Activated T-helper 1 cell treated with anti-CD3 and anti-CD28 coated beads, Interleukin-12 subunit alpha, Interleukin-12 subunit beta, Interleukin-2, Interleukin-4 antibody, amounts not matched to agents 30 ng/mL and 10 ng/mL and 1 ng/mL, durations not matched to agents 14 hours and 24 hours and 36 hours (primary cell): ENCODE measurements around the gene SLC22A12. TPM values are rescaled to one million over a fixed set of nuclear protein-coding genes. Genes with fewer than 3 reads are reported as not detected.

ENCODE experiments used
- DNase-seq: peaks from one replicate; pipeline ENCODE4 v3.0.0; 2021; ENCODE audit warnings: low spot score
- H3K27ac Mint-ChIP-seq: one replicate; pipeline ENCODE4 v1.8.0; 2021; ENCODE audit warnings: mild to moderate bottlenecking, mixed read lengths
- H3K27me3 Mint-ChIP-seq: one replicate; pipeline ENCODE4 v1.8.0; 2022; ENCODE audit warnings: mild to moderate bottlenecking, moderate library complexity, mixed read lengths; ENCODE audit not compliant: insufficient read depth
- H3K36me3 Mint-ChIP-seq: one replicate; pipeline ENCODE4 v1.8.0; 2021; ENCODE audit warnings: low read depth, mixed read lengths
- H3K4me1 Mint-ChIP-seq: one replicate; pipeline ENCODE4 v1.8.0; 2021; ENCODE audit warnings: low read depth, mixed read lengths
- H3K4me3 Mint-ChIP-seq: one replicate; pipeline ENCODE4 v1.8.0; 2021; ENCODE audit warnings: mild to moderate bottlenecking, moderate library complexity, mixed read lengths
- H3K9me3 Mint-ChIP-seq: one replicate; pipeline ENCODE4 v1.8.0; 2021; ENCODE audit warnings: mixed read lengths
- intact Hi-C: fragments of 100-400 bp; cut with micrococcal nuclease; formaldehyde crosslinking; loops from one replicate; pipeline ENCODE4 v1.15.1; 2024
- total RNA-seq: library from RNA; stranded (reverse); gene quantifications from 2 replicates; pipeline ENCODE4 v1.2.3, GENCODE V29; 2022

SLC22A12 gene
- total RNA-seq, 1 donor from 2014 or later = not detected

DNA sequence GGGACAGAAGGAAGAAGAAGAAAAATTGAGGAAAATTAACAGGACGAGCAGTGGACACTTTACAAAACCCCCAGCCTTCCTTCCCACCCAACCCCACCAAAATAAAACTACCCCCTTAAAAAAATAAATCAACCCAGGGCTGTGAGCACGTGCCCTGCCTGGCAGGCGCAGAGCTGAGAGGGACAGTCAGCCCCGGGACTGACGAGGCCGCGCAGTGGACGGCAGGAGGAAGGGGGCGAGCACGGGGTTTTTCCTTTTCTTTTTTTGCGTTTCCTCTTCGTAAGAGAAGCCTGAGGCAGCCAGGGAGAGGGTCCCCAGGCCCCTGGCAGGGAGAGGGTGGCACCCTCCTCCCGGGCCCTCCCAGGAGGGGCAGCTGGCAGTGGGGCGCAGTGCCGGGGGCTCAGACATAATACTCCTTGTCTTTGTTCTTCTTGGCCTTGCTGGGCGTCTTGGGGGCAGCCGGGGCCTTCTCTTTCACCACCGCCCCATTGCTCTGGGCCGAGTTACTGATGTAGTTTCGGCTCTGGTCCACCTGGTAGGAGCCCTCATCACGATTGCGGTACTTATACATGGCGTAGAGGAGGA lies 15.9 kb downstream of the SLC22A12 start:
- intact Hi-C loops = no loop called here
- Mint-ChIP-seq H3K27ac (no peak overlapping the region), H3K4me1 (peaks cover 5% of the 10 kb centered on the region), H3K4me3 (no peak overlapping the region), H3K27me3 (no peaks in the 10 kb centered on the region), H3K36me3 (no peaks in the 10 kb centered on the region), H3K9me3 (no peaks in the 10 kb centered on the region)
- DNase-seq = no peak

DNA sequence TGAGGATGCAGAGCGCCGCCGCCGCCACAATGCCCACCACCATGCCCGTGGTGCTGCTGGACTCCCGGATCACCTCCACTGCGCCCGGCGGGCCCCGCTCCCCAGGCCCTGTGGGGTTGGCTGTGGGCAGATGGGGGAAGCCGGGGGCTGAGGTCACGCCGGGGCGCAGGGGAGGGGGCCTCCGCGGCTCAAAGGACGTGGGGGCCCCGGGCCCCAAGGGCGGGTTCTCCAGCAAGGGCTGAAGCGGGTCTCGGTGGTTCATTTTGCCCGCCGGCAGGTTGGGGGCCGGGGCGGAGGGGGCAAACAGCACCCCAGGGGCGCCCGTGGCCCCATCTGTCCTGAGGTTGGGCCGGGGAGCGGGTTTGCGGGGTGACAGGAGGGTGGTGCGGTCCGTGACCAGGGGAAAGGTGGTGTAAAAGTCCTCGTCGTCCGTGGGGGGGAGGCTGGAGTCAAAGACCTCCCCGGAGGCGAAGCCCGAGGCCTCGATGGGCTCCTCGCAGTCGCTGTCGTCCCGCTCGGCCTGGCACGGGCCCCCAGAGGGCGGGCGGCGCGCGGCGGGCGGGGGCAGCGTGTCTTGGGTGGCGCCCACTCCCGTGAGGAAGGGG lies 16.5 kb downstream of the SLC22A12 start:
- intact Hi-C loops = no loop called here
- H3K4me3 Mint-ChIP-seq = no peak overlapping the region
- no peaks in the 10 kb centered on the region for H3K36me3 Mint-ChIP-seq
- no peaks in the 10 kb centered on the region for H3K9me3 Mint-ChIP-seq
- no peak for DNase-seq
- no peaks in the 10 kb centered on the region for H3K27me3 Mint-ChIP-seq
- H3K4me1 Mint-ChIP-seq = peaks cover 10% of the 10 kb centered on the region
- no peak overlapping the region for H3K27ac Mint-ChIP-seq

DNA sequence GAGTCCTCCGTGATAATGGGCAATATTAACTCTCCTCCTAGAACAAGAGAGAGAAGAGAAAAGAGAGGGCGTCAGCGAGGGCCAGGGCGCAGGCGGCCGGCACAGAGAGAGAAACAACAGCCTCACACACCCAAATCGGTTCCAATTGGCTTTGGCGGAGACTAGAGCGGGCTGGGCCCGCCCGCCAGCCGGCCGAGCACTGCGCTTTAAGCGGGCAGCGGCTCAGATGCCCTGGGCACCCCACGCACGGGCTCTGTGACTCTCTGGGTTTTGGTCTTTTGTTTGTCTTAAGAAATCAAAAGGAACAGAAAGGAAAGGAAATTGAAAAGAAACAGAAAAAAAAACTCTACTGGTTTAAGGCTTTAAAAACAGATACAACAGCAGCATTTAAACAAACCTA lies 17.0 kb downstream of the SLC22A12 start:
- DNase-seq = no peak
- intact Hi-C loops = no loop called here
- Mint-ChIP-seq H3K4me3 (no peak overlapping the region), H3K9me3 (no peaks in the 10 kb centered on the region), H3K27ac (no peak overlapping the region), H3K27me3 (no peaks in the 10 kb centered on the region), H3K4me1 (peaks cover 12% of the 10 kb centered on the region), H3K36me3 (no peaks in the 10 kb centered on the region)

DNA sequence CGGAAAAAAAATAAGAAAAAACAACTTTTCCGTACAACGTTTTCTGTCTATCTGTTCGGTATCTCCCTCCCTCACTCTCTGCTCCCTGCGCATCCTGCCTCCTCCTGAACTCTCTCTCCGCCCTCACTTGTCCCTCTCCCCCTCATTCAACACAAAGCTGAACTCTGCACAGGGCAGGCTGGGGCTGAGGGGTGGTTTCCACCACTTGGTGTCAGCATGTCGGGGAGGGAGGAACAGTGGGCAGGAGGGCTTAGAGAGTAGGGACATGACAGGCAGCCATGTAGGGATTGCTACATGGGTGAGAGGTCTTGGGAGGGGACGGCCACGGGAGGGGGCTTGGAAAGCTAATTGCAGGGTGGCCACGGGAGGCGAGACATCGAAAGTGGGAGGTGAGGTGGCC lies 17.6 kb downstream of the SLC22A12 start:
- H3K9me3 Mint-ChIP-seq = no peaks in the 10 kb centered on the region
- H3K4me3 Mint-ChIP-seq = no peak overlapping the region
- H3K27me3 Mint-ChIP-seq = no peaks in the 10 kb centered on the region
- DNase-seq = no peak
- H3K27ac Mint-ChIP-seq = no peak overlapping the region
- peaks cover 12% of the 10 kb centered on the region for H3K4me1 Mint-ChIP-seq
- intact Hi-C loops = no loop called here
- H3K36me3 Mint-ChIP-seq = no peaks in the 10 kb centered on the region

DNA sequence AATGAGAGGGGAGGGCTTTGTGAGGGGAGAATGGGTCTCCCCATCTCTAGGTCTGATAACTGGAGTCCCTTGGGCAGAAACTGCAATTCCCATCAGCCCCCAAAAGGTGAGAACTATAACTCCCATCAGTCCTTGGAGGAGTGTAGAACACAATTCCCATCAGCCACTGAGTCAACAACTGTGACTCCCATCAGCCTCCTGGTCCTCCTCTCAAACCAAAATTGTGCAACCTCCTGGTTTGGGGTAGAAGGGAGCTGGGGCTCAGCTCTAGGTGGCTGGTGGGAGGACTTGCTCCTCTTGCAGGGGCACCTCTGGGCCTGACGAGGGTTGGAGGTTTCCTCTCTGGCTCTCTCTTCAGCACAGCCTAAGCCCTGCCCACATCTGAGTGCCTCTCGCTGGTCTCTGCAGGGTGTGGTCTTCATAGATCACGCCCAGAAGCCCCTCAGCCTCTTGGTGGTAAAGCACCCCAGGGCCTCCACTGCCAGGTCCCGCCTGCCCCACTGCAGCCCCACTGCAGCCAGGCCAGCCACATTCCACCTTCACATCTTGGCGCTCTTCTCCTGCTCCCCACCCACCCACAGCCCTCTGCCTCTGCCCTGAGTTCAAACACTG lies 18.5 kb downstream of the SLC22A12 start:
- Mint-ChIP-seq H3K9me3 (no peaks in the 10 kb centered on the region), H3K36me3 (no peaks in the 10 kb centered on the region), H3K4me1 (peaks cover 12% of the 10 kb centered on the region), H3K4me3 (no peak overlapping the region), H3K27ac (no peak overlapping the region), H3K27me3 (no peaks in the 10 kb centered on the region)
- no peak for DNase-seq
- intact Hi-C loops = no loop called here

DNA sequence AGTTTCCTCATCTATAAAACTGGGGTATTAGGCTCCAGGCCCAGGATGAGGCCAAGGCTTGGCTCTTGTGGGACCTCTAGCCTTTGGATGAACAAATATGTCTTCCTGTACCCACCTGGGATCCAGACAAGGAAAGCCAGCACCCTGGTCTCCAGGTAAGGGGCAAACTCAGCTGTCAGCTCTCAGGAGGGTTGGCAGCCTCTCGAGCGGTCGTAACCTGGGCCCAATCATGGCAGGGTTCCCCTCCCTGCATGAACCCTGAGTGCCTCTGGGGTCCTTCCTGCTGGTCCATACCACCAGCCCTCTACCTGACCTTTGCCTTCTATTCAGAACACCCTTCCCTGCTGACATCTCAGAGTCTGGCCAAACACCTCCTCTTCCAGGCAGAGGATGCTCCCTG lies 19.6 kb downstream of the SLC22A12 start:
- Mint-ChIP-seq H3K27me3 (no peaks in the 10 kb centered on the region), H3K27ac (no peak overlapping the region), H3K9me3 (no peaks in the 10 kb centered on the region), H3K4me3 (no peak overlapping the region), H3K36me3 (no peaks in the 10 kb centered on the region), H3K4me1 (peaks cover 12% of the 10 kb centered on the region)
- intact Hi-C loops = no loop called here
- DNase-seq = no peak

DNA sequence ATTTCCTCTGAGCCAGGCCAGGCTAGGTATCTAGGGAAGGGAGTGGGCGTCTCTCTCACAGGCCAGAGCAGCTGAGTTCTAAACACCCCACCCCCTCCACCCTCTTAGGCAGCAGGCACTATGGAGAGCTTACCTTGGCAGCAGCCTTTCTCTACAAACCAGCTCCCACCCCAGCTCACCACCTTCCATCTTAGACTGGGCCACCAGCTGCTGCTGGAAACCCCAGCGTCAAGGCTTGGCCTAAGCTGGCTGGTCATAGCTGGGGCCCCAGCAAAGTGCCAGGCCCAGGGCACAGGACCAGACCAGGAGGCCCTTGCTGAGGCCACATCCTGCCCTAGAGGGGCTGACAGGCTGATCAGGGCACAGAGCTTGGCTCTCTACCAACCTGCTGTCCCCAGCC lies 20.2 kb downstream of the SLC22A12 start:
- Mint-ChIP-seq H3K4me3 (no peak overlapping the region), H3K9me3 (no peaks in the 10 kb centered on the region), H3K4me1 (peaks cover 12% of the 10 kb centered on the region), H3K36me3 (no peaks in the 10 kb centered on the region), H3K27me3 (no peaks in the 10 kb centered on the region), H3K27ac (no peak overlapping the region)
- no peak for DNase-seq
- intact Hi-C loops = no loop called here

DNA sequence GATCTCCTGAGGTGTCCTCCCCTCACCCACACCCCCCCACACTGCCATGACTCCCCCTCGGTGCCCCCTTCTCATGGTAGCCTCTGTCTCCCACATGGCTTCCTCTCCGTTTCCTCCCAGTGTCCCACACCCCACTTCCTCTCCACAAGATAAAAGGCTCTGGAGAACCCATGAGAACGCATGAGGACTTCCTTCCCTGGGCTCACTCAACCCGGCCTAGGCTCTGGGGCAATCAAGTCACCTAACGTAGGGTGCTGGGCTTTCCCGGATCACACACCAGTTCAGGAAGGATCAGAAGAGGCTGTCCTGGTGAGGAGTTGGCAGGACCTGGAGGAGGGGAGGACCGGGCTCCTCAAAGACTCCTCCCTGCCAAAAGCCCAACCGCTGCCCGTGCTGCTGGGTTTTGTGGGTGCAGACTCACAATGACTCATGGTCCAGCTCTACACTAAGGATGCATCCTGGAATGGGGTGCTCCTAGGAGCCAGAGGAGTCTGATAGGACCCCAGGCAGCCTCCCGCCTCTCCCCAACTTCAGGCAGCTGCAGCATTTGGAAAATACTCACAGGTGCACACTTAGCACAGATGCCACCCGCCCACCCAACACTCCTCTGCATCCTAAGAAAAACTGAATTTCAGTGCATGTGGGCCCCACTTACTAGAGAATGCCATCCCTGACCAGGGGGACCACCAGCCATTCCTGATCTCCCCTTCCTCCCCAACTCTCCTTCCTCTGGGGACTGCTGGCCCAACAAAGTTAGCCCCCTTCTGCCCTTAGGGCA lies 21.0 kb downstream of the SLC22A12 start:
- no peaks in the 10 kb centered on the region for H3K36me3 Mint-ChIP-seq
- H3K4me1 Mint-ChIP-seq = peaks cover 12% of the 10 kb centered on the region
- H3K9me3 Mint-ChIP-seq = no peaks in the 10 kb centered on the region
- H3K4me3 Mint-ChIP-seq = no peak overlapping the region
- no peak overlapping the region for H3K27ac Mint-ChIP-seq
- intact Hi-C loops = no loop called here
- DNase-seq = no peak
- H3K27me3 Mint-ChIP-seq = no peaks in the 10 kb centered on the region

DNA sequence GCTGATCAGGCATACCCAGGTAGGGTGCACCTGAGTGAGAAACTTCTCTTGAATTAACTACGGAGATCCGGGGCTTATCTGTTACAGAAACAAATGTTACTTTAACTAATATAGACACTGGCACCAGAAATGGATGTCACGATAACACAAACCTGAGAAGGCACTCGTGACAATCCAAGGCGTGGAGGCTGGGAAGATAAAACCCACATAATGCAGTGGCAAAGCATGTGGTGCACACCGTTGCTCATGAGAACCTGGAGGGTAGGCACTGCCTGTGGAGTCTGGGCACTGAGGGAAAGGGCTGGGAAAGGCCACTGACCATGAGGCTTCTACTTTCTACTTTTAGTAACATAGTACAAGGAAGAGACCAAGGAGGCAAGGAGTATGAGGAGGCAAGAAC lies 22.6 kb downstream of the SLC22A12 start:
- intact Hi-C loops = no loop called here
- Mint-ChIP-seq H3K4me3 (no peak overlapping the region), H3K36me3 (no peaks in the 10 kb centered on the region)

DNA sequence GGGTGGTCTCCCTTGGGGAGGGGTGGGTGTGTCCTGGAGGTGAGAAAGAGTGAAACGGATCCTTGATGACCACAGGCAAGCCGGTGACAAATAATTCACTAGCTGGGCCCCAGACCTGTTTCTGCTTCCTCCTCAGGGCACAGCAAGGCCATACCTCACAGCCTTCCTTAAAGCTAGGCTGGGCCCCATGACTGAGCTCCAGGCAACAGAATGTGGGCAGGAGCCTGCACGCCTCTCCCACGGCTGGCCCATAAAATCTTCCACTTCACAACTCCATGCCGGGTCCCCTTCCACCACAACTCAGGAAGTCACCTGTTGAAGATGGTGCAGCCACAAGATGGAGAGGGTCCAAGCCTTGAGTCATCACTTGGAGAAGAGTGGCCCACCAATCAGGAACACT lies 23.9 kb downstream of the SLC22A12 start:
- intact Hi-C loops = no loop called here
- H3K27me3 Mint-ChIP-seq = no peaks in the 10 kb centered on the region
- DNase-seq = no peak
- H3K4me1 Mint-ChIP-seq = peaks cover 12% of the 10 kb centered on the region
- H3K27ac Mint-ChIP-seq = no peak overlapping the region
- H3K4me3 Mint-ChIP-seq = no peak overlapping the region
- no peaks in the 10 kb centered on the region for H3K36me3 Mint-ChIP-seq
- H3K9me3 Mint-ChIP-seq = no peaks in the 10 kb centered on the region

More for the DNA sequence above, 22.6 kb downstream of the SLC22A12 start:
- no peaks in the 10 kb centered on the region for H3K9me3 Mint-ChIP-seq
- H3K27ac Mint-ChIP-seq = no peak overlapping the region
- DNase-seq = no peak
- H3K27me3 Mint-ChIP-seq = no peaks in the 10 kb centered on the region
- peaks cover 12% of the 10 kb centered on the region for H3K4me1 Mint-ChIP-seq

DNA sequence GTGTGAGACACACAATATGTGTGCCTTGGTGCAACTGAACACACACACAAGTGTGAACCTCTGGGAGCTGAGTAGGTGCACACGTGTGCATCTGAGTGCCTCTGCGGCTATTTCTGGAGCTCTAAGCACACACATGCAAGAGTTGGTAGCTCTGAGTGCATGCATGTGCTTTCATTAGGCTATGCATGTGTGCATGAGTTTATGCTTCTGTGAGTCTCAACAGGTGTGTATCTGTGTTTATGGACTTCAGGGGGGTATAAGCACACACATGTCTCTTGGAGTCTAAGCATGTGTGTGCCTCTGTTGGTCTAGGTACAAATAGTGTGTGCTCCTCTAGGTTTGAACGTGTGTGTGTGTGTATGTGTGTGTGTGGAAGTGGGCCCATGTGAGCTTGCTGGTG lies 25.8 kb downstream of the SLC22A12 start:
- Mint-ChIP-seq H3K4me1 (peaks cover 15% of the 10 kb centered on the region), H3K27ac (no peak overlapping the region), H3K9me3 (no peaks in the 10 kb centered on the region), H3K36me3 (no peaks in the 10 kb centered on the region), H3K27me3 (no peaks in the 10 kb centered on the region), H3K4me3 (no peak overlapping the region)
- intact Hi-C loops = no loop called here
- DNase-seq = no peak

DNA sequence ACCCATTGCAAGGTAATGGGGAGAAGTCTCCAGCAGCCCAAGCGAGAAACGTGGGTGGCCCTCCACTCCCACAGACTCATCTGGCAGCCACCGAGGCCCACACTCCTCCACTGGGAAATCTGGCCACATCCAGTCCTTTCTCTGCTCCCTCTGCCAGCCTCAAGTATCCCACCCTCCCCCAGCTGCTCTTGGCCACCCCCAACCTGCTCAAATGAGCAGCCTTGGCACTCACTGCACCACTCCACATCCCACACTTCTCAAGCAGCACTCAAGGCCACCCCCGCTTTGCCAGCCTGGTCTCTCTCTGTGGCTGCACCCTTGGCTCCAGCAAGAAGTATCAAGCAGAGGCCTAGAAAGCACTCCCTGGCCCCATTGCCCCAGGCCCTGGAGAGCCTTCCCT lies 28.2 kb downstream of the SLC22A12 start:
- H3K27me3 Mint-ChIP-seq = no peaks in the 10 kb centered on the region
- no peak for DNase-seq
- no peaks in the 10 kb centered on the region for H3K36me3 Mint-ChIP-seq
- no peak overlapping the region for H3K4me3 Mint-ChIP-seq
- H3K4me1 Mint-ChIP-seq = peaks cover 7% of the 10 kb centered on the region
- no peaks in the 10 kb centered on the region for H3K9me3 Mint-ChIP-seq
- H3K27ac Mint-ChIP-seq = no peak overlapping the region
- intact Hi-C loops = no loop called here

DNA sequence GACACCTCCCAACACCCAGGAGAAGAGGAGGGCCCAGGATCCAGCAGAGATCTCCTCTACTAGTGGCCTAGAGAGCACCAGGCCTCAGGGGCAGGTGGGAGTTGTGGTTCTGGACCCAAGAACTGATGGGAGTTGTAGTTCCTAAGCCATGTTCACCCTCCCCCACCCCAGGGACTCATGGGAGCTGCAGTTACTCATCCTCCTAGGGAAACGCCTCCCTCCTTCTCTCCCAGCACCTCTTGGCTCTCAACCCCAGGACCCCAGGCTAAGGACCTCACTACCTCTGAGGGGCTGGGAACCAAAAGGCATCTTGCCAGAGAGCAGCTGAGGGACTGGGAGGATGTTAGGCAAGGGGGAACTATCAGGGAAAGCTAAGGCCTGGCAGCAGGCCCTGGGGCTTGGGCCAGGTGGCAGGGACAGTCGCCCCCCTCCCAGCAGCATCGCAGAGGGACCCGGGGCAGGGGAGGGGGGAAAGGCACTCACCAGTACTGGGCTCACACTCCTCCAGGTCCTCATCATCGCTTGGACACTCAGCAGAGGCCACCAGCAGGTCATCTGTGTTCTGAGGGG lies 28.9 kb downstream of the SLC22A12 start:
- Mint-ChIP-seq H3K36me3 (no peaks in the 10 kb centered on the region), H3K4me3 (no peak overlapping the region), H3K4me1 (peaks cover 7% of the 10 kb centered on the region), H3K9me3 (no peaks in the 10 kb centered on the region), H3K27ac (no peak overlapping the region), H3K27me3 (no peaks in the 10 kb centered on the region)
- no peak for DNase-seq
- intact Hi-C loops = no loop called here
